GM06990 (cell line): ENCODE measurements around the gene MYL7.

Experiments
- DNase-seq: peaks from one replicate; pipeline ENCODE4 v3.0.0-alpha.2; 2011; ENCODE audit not compliant: insufficient read length; ENCODE audit errors: extremely low read depth
- H3K27me3 ChIP-seq: replicated peaks from 2 replicates; pipeline ENCODE4 v1.6.0; 2011; ENCODE audit warnings: low read length; ENCODE audit not compliant: control insufficient read depth, insufficient read depth
- H3K36me3 ChIP-seq: 2 replicates; pipeline ENCODE4 v1.5.1; 2011; ENCODE audit warnings: low read length; ENCODE audit not compliant: control insufficient read depth, insufficient read depth
- H3K4me3 ChIP-seq: replicated peaks from 2 replicates; pipeline ENCODE4 v1.5.1; 2011; ENCODE audit warnings: low read depth, mild to moderate bottlenecking, control low read depth, low read length
- TF ChIP-seq, protein P1 (sequence below): IDR thresholded peaks from 2 replicates; pipeline ENCODE4 v1.5.1; 2011; ENCODE audit warnings: low read length, control low read depth, mild to moderate bottlenecking, inconsistent platforms; ENCODE audit not compliant: insufficient read depth, poor library complexity, severe bottlenecking

MYL7 gene

DNA sequence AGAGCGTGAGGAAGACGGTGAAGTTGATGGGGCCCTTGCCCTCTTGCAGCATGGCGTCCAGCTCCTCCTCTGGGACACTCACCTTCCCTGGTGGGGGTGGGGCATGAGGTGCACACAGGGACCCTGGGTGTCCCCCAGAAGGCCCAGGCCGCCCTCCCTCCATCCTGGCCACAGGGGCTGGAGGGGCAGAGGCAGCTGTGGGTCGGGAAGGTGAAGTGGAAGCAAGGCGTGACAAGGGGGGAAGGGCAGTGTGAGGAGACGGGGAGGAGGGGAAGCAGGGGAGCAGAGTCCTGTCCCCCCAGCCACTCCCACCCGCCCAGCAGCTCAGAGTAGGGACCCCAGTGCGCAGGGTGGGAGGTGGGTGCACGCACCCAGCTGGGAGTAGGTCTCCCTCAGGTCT, 791 bp downstream of the MYL7 start:
- no peaks in the 10 kb centered on the region for H3K36me3 ChIP-seq
- no peak overlapping the region for H3K4me3 ChIP-seq
- no peaks in the 10 kb centered on the region for H3K27me3 ChIP-seq
- TF ChIP-seq, protein P1, sequence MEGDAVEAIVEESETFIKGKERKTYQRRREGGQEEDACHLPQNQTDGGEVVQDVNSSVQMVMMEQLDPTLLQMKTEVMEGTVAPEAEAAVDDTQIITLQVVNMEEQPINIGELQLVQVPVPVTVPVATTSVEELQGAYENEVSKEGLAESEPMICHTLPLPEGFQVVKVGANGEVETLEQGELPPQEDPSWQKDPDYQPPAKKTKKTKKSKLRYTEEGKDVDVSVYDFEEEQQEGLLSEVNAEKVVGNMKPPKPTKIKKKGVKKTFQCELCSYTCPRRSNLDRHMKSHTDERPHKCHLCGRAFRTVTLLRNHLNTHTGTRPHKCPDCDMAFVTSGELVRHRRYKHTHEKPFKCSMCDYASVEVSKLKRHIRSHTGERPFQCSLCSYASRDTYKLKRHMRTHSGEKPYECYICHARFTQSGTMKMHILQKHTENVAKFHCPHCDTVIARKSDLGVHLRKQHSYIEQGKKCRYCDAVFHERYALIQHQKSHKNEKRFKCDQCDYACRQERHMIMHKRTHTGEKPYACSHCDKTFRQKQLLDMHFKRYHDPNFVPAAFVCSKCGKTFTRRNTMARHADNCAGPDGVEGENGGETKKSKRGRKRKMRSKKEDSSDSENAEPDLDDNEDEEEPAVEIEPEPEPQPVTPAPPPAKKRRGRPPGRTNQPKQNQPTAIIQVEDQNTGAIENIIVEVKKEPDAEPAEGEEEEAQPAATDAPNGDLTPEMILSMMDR = no peak
- DNase-seq = no peak

DNA sequence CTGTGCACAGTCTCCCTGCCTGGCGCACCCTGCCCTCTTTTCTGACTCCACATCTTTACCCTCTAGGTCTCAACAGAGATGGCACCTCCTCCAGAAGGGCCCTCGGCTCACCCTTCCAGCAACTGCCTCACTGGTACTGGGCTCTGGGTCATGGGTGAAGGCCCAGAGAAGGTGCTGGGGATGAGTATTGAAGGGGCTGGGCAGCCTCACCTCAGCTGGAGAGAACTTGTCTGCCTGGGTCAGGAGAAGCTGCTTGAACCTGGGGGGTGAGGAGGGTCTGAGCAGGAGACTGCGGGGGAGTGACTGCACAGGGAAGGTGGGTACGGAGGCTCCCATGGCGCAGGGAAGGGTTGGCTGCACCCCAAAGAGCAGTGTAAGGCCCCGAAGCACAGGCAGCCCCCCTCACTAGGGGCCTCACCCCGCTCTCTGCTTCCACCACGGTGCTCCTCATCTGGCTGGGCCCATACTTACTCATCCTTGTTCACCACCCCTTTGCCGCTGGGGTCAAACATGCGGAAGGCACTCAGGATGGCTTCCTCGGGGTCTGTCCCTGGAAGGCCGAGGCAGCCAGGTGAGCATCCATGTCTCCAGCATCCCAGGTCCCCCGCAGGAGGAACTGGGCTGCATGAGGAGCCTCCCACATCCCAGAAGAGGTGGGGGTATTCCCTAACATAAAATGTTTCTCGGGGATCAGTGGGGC, 1.7 kb downstream of the MYL7 start:
- no peaks in the 10 kb centered on the region for H3K27me3 ChIP-seq
- no peak for DNase-seq
- TF ChIP-seq, protein P1 = no peak
- H3K4me3 ChIP-seq = no peak overlapping the region
- no peaks in the 10 kb centered on the region for H3K36me3 ChIP-seq

DNA sequence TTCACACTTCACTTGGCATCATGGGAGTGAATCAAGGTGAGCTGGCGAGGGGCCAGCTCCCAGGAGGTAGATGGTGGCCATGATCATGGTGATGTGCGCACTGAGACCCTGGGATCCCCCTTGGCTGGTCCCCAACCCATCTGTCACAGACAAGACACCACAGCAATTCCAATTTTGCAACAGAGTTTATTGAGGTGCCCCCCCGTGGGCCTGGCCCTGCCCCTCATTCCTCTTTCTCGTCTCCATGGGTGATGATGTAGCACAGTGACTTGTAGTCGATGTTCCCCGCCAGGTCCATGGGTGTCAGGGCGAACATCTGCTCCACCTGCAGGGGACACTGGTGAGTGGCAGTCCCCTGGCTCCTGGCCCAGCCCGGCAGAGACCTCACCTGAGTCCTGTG, 2.4 kb downstream of the MYL7 start:
- DNase-seq = no peak
- Histone ChIP-seq H3K36me3 (no peaks in the 10 kb centered on the region), H3K4me3 (no peak overlapping the region), H3K27me3 (no peaks in the 10 kb centered on the region)
- TF ChIP-seq, protein P1 = peak; percentile 4

DNA sequence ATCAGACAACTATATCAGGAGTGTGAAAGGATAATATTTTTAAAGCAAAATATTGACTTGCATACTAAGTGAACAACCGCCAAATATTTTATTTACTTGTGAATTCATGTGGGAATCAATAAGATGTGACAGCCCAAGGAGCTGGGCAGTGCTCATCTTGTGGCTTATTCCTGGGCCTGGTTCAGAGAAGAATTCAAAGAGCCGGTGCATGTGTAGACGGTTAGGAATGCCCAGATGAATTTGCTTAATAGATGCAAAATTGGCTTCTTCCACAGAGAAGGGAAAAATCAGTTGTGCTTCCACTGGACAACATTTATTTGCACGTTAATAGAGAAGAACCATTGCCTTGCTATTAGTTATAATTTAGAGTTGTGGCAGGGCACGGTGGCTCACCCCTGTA, 4.4 kb downstream of the MYL7 start:
- no peak for DNase-seq
- Histone ChIP-seq H3K27me3 (no peaks in the 10 kb centered on the region), H3K4me3 (no peak overlapping the region), H3K36me3 (no peaks in the 10 kb centered on the region)
- TF ChIP-seq, protein P1 = no peak

DNA sequence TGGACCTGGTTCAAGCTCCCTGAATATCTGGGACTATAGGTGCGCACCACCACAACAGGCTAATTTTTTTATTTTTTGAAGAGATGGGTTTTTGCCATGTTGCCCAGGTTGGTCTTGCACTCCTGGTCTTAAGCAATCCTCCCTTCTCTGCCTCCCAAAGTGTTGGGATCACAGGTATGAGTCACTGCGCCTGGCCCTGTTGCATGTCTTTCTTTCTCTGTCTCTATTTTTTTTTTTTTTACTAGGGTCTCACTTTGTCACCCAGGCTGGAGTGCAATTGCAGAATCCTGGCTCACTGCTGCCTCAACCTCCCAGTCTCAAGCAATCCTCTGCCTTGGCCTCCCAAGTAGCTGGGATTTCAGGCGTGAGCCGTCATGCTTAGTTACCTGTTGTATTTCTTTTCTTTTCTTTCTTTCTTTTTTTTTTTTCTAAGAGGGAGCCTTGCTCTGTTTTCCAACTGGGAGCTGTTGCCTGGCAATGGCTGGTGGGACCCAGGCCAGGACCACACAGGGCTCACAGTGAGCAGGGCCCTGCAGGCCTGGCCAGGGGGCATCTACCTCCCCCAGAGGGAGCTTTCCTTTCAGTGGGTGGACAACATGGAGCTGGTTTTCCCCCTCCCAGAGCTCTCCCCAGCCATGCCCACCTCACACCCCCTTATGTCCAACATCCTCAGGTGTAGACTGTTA, 6.0 kb downstream of the MYL7 start:
- H3K36me3 ChIP-seq = no peaks in the 10 kb centered on the region

More for the DNA sequence above, 6.0 kb downstream of the MYL7 start:
- H3K4me3 ChIP-seq = no peak overlapping the region
- no peak for DNase-seq
- TF ChIP-seq, protein P1 = no peak
- no peaks in the 10 kb centered on the region for H3K27me3 ChIP-seq
